ENCODE data around the gene ODAD3.

DNA sequence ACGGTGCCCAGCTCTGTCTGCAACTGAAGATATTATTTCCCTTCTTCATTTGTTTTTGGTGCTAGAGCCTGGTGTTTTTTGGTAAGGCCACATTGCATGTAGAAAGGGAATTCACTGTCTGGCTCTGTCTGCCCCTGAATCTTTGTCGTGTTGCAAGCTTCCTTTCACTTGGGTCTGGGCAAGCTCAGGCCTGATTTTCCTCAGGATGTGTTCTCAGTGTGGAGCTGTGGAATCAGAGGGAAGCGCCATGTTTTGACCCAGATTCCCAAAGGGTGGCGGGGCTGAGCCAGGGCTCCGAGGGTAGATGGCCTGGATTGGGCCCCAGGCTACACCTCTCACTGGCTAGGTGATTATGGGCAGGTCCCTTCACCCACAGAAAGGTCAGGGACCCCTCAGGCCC is 9.1 kb upstream of the ODAD3 start:
- TF ChIP-seq POLR2A (IDR thresholded peaks at IDR 0.05; ENCODE audit: borderline replicate concordance, extremely low read depth, insufficient read depth, insufficient read length) (no peak), EZH2 (IDR thresholded peaks at IDR 0.05) (no peak)
